Stimulated activated CD4-positive, alpha-beta T cell treated with anti-CD3 and anti-CD28 coated beads, Interleukin-15, amount 100 ng/mL, for 48 hours (primary cell): Measurements from ENCODE around the gene LRRN3.

Experiments
- DNase-seq, 2 donors: peaks; one replicate each; pipeline ENCODE4 v3.0.0-alpha.2; 2020; ENCODE audit warnings: low read depth in 2 of 2

The LRRN3 gene

DNA sequence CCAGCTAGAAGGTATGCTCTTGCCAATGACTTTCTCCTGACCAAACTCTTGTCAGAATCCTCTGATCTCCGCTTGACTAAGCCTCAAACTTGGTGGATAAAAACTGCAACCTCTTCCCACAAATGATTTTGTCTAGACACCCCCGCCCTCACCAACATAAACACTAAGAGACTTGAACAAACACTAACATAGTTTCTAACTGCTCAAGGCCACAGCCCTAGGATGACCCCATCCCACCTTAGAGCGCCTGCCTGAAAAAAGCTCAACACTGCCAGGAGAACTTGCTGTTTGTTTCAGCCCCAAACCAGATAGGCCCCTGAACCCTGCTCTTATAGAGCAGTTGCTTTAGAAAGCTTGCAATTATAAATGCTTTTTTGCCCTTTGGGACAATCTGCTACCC is 71.8 kb downstream of the LRRN3 start:
- DNase-seq = no peak

DNA sequence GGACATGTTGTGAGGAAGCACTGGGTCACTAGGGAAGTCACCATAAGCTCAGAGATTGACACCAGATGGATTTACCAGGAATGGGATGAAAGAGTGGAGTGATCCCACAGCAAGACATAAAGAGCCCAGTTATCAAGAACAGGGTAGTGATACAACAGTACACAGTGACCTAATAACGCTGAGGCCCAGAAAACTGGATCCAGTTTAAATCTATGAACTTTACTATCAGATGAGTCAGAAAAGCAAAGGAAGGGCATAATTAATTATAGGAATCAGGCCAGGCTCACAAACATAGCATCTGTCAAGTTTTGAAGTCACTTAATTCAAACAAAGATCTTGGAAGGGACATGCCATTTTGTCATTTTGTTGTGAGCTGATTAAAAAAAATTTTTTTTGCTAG is 73.5 kb downstream of the LRRN3 start:
- no peak for DNase-seq

DNA sequence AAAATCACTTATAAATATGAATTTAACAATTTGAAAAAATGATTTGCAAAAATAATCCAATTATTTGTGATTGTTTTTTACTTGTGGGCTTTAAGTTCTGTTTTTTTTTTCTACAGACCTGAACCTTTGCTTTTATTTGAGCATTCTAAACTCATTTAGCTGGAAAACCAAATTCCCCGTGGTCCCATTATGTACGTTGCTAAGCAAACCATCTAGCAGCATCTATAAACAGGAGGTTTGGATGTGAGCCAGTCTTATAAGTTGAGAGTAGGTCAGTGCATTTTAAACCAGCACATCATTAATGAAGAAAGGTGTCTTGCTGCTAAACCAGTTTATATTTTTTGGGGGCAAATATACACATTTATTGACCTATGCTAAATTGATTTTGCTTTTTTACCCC is 77.3 kb downstream of the LRRN3 start:
- no peak for DNase-seq

DNA sequence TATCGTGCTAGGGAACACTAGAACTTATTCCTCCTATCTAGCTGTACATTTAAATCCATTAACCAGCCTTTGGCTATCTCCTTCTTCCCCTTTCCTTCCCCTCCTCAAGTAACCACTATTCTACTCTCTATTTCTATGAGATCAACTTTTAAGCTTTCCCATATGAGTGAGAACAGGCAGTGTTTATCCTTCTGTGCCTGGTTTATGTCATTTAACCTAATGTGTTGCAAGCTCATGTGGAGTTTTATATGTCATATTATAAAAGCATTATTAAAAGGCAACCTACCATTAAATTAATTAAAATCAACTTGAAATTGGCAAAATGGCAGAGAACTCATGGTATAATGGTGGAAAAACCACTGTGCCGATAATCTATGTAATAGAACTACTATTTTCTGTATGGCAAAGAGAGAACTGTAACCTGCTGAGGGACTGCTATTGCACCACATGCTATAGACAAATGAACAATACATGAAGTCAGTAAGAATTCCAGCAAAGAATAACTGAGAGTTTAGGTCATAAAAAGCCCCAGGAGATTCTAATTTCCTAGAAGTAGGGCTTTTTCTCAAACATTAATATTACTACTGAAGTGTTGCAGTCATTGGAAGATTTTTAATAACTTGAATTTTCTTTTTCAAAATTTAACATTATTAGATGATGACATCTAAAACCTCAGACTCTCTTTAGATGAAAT is 81.8 kb downstream of the LRRN3 start:
- DNase-seq = no peak

DNA sequence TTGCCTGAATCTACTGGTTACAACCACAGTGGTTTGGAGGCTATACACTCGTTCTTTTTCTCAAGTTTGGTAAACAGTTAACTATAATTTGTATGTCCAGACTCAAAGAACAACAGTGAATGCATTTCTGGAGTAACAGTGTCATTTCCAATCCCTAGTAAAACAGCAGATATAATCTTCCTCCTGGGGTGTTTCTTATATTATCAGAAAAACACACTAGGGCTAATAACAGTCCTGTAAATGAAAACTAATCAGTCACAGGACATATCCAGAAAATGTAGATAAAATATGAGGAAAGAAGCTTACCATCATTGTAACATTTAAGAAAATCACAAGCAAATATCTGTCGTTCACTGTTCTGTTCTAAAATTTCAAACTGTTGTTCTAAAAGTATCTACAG is 82.6 kb downstream of the LRRN3 start:
- DNase-seq = no peak

DNA sequence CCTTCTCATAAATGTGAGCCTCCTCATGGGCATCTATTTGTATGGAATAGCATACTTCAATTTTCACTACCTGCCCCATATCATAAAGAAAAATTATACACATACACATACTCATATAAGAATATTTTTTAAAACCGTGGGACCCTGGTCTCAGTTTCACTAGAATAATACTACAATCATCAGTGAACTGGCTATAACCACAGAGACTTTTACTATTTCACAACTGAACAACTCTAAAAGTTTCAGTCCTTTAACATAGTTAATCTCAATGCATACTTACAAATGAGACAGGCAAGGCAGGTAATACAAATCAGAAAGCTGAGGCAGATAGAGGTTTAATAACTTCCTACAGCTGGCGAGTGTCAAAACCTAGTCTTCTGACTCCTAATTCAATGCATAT is 83.1 kb downstream of the LRRN3 start:
- DNase-seq = no peak

DNA sequence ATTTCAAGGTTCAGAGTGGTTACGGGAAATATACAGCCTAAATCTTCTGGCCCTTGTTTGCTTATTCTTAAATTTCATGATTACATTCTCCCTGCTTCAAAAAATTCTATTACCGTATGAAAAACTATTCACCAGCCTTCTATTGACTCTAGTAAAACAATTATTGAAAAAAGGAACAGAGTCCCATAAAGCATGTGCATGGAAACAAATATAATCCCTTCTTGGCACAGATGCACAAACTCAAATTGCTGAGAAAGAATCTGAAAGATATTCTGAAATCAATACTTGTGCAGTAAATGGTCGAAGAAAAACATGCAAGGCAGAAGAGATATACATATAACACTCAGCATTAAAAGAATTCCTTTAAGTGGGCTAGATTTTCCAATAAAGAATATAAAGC is 83.6 kb downstream of the LRRN3 start:
- DNase-seq = no peak
